GM21619 (cell line): ENCODE measurements around the gene IFITM2.
"Not testable (repeated sequence)": the region's sequence is repeated elsewhere in the genome, so short reads cannot be mapped to it uniquely, and the experiment has no call there.

Source experiments
- ATAC-seq: cut with Tn5 transposase; IDR thresholded peaks from one replicate; pipeline ENCODE4 v1.9.1; 2021; ENCODE audit not compliant: unreplicated experiment

The IFITM2 gene

GRCh38 chr11:307766-308708 lies at the start of gene IFITM2:
IFITM2 (plus strand) TSS chr11:307816; CDS start chr11:308193, 377 bp downstream.
- ATAC-seq = not testable (repeated sequence)

- ATAC-seq = no peak
Observed at GRCh38 chr11:259413-259812, 48.2 kb upstream of the IFITM2 start.

- no peak for ATAC-seq
Observed at GRCh38 chr11:261624-262023, 46.0 kb upstream of the IFITM2 start.

- ATAC-seq = no peak
Observed at GRCh38 chr11:266676-267439, 40.8 kb upstream of the IFITM2 start.

- ATAC-seq = no peak
Observed at GRCh38 chr11:267491-267994, 40.1 kb upstream of the IFITM2 start.

- peak; percentile 34 for ATAC-seq
Observed at GRCh38 chr11:268716-269145, 38.9 kb upstream of the IFITM2 start.

GRCh38 chr11:269146-269890 lies 38.3 kb upstream of the IFITM2 start:
- peak; percentile 69 for ATAC-seq

- ATAC-seq = no peak
Observed at GRCh38 chr11:270451-271318, 36.9 kb upstream of the IFITM2 start.

GRCh38 chr11:271319-271715 lies 36.3 kb upstream of the IFITM2 start:
- ATAC-seq = no peak

- no peak for ATAC-seq
Observed at GRCh38 chr11:272195-272930, 35.3 kb upstream of the IFITM2 start.

GRCh38 chr11:272931-273198 lies 34.8 kb upstream of the IFITM2 start:
- ATAC-seq = no peak

- no peak for ATAC-seq
Observed at GRCh38 chr11:276219-276618, 31.4 kb upstream of the IFITM2 start.

GRCh38 chr11:278001-278951 lies 29.3 kb upstream of the IFITM2 start, which contains the start of gene NLRP6:
NLRP6 (plus strand) TSS chr11:278407; CDS start chr11:278570, 163 bp downstream.
- ATAC-seq = no peak

GRCh38 chr11:279040-279965 lies 28.3 kb upstream of the IFITM2 start:
- ATAC-seq = no peak

- no peak for ATAC-seq
Observed at GRCh38 chr11:279966-280705, 27.5 kb upstream of the IFITM2 start.

GRCh38 chr11:280706-281485 lies 26.7 kb upstream of the IFITM2 start:
- no peak for ATAC-seq
